Hepatocyte (in vitro differentiated cells): ENCODE measurements around the gene SCNN1G. TPM values are rescaled to one million over a fixed set of nuclear protein-coding genes. Genes with fewer than 3 reads are reported as not detected.

ENCODE experiments used
- DNase-seq: peaks from one replicate; pipeline ENCODE4 v3.0.0-alpha.2; 2016; ENCODE audit warnings: low spot score
- H2AFZ ChIP-seq: fragments of 200-600 bp; sonication (generic); 2 replicates; pipeline ENCODE4 v1.6.0; 2016; ENCODE audit warnings: antibody characterized with exemption, mild to moderate bottlenecking
- H3K27ac ChIP-seq: fragments of 200-600 bp; sonication (generic); 2 replicates; pipeline ENCODE4 v1.5.1; 2016; ENCODE audit warnings: mild to moderate bottlenecking
- H3K27me3 ChIP-seq: fragments of 200-600 bp; sonication (generic); 2 replicates; pipeline ENCODE4 v1.6.1; 2016
- H3K36me3 ChIP-seq: fragments of 200-600 bp; sonication (generic); replicated peaks from 2 replicates; pipeline ENCODE4 v1.5.1; 2016; ENCODE audit warnings: low read depth; ENCODE audit not compliant: insufficient read depth
- H3K4me1 ChIP-seq: fragments of 200-600 bp; sonication (generic); 2 replicates; pipeline ENCODE4 v1.5.1; 2016; ENCODE audit warnings: mild to moderate bottlenecking, moderate library complexity; ENCODE audit not compliant: insufficient read depth
- H3K4me2 ChIP-seq: fragments of 200-600 bp; sonication (generic); 2 replicates; pipeline ENCODE4 v1.6.0; 2016
- H3K4me3 ChIP-seq: fragments of 200-600 bp; sonication (generic); 2 replicates; pipeline ENCODE4 v1.5.1; 2016; ENCODE audit warnings: mild to moderate bottlenecking
- H3K79me2 ChIP-seq: fragments of 200-600 bp; sonication (generic); 2 replicates; pipeline ENCODE4 v1.6.0; 2017; ENCODE audit warnings: mild to moderate bottlenecking
- H3K9me2 ChIP-seq: fragments of 200-600 bp; sonication (generic); replicated peaks from 2 replicates; pipeline ENCODE4 v1.6.0; 2017; ENCODE audit warnings: mild to moderate bottlenecking; ENCODE audit not compliant: insufficient read depth
- H3K9me3 ChIP-seq: fragments of 200-600 bp; sonication (generic); 2 replicates; pipeline ENCODE4 v1.5.1; 2016; ENCODE audit warnings: low read depth, mild to moderate bottlenecking
- H4K20me1 ChIP-seq: fragments of 200-600 bp; sonication (generic); 2 replicates; pipeline ENCODE4 v1.6.0; 2016; ENCODE audit warnings: mild to moderate bottlenecking; ENCODE audit not compliant: insufficient read depth, poor library complexity, severe bottlenecking
- CTCF ChIP-seq: fragments of 200-600 bp; sonication (generic); IDR thresholded peaks from 2 replicates; pipeline ENCODE4 v1.5.1; 2016; ENCODE audit warnings: antibody characterized with exemption, mild to moderate bottlenecking; ENCODE audit not compliant: poor library complexity
- EZH2 ChIP-seq: fragments of 200-600 bp; sonication (generic); IDR thresholded peaks from 2 replicates; pipeline ENCODE4 v1.6.1; 2016; ENCODE audit warnings: antibody characterized with exemption, mild to moderate bottlenecking, borderline replicate concordance
- EZH2phosphoT487 ChIP-seq: fragments of 200-600 bp; sonication (generic); IDR thresholded peaks from one replicate; pipeline ENCODE4 v1.6.1; 2018; ENCODE audit warnings: antibody characterized with exemption, mild to moderate bottlenecking, low read depth, moderate library complexity; ENCODE audit not compliant: unreplicated experiment, severe bottlenecking
- WGBS: methylation state at CpG from one replicate; pipeline ENCODE4 v1.1.6; 2016; ENCODE audit warnings: low lambda C conversion rate; ENCODE audit errors: missing lambda C conversion rate; 5-methylcytosine and 5-hydroxymethylcytosine counted together
- polyA plus RNA-seq: library from polyadenylated mRNA; unstranded; fragments of >200 nt; fragmentation: Nextera tagmentation; extraction: Ambion mirVana; gene quantifications from 2 replicates; pipeline ENCODE4 v1.2.1, GENCODE V29; 2016
- total RNA-seq: library from RNA; depleted of rRNA; stranded (reverse); fragments of >200 nt; gene quantifications from 2 replicates; pipeline ENCODE4 v1.2.3, GENCODE V29; 2014

SCNN1G gene
- total and polyA plus RNA-seq, 2 experiments from 2014 or later = 0.23 to 0.69 TPM

- Histone ChIP-seq H3K27ac (no peak overlapping the region), H3K4me2 (no peak overlapping the region), H3K9me2 (no peaks in the 10 kb centered on the region), H3K4me3 (no peak overlapping the region), H3K4me1 (no peaks in the 10 kb centered on the region), H3K79me2 (no peaks in the 10 kb centered on the region), H3K36me3 (no peaks in the 10 kb centered on the region), H3K27me3 (no peaks in the 10 kb centered on the region), H3K9me3 (no peaks in the 10 kb centered on the region), H2AFZ (no peak overlapping the region), H4K20me1 (no peaks in the 10 kb centered on the region)
- no peak for TF ChIP-seq CTCF
- no peak for TF ChIP-seq EZH2phosphoT487
- TF ChIP-seq EZH2 = no peak
- DNase-seq = no peak
- 67% methylated on average over 2 of the region's 2 CpGs for WGBS
Measured at GRCh38 chr16:23258919-23259237, 76.3 kb downstream of the SCNN1G start.

Other genes with a start within 250 kb of the SCNN1G start
- gene USP31, start 33.3 kb upstream of the SCNN1G start, total RNA-seq = 5.7 and 6.4 TPM in 2 replicates
- 2.1 and 3.3 TPM in 2 replicates for gene USP31, start 33.3 kb upstream of the SCNN1G start, polyA plus RNA-seq
- 0.23 and 0.24 TPM in 2 replicates for gene SCNN1B, start 119.6 kb downstream of the SCNN1G start, total RNA-seq
- 0.85 and 2.7 TPM in 2 replicates for gene SCNN1B, start 119.6 kb downstream of the SCNN1G start, polyA plus RNA-seq